ENCODE measurements around the gene PAX2.

DNA sequence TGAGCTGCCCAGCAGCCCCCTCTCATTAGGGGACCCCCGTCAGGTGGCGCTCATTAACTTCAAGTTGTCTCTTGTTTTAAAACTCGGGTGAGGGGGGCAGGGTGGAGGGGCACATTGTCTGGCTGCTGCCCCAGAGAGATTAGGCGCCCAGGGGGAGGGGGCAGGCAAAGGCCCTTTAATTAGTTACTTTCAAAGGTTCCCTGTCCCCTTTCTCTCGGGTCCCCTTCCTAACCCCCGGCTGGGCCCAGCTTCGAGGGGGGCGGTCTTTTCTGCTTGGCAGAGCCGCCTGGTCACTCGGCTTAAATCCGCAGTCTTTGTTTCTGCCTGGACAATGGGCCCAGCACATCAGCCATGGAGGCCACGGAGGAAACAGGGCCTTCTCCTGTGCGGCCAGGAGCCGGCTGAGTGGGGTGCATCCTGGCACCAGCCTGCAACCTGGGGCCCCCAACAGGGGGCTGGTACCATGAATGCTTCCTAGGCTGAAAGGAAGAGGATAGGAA lies 128.5 kb downstream of the PAX2 start:
- TF ChIP-seq, protein P1, sequence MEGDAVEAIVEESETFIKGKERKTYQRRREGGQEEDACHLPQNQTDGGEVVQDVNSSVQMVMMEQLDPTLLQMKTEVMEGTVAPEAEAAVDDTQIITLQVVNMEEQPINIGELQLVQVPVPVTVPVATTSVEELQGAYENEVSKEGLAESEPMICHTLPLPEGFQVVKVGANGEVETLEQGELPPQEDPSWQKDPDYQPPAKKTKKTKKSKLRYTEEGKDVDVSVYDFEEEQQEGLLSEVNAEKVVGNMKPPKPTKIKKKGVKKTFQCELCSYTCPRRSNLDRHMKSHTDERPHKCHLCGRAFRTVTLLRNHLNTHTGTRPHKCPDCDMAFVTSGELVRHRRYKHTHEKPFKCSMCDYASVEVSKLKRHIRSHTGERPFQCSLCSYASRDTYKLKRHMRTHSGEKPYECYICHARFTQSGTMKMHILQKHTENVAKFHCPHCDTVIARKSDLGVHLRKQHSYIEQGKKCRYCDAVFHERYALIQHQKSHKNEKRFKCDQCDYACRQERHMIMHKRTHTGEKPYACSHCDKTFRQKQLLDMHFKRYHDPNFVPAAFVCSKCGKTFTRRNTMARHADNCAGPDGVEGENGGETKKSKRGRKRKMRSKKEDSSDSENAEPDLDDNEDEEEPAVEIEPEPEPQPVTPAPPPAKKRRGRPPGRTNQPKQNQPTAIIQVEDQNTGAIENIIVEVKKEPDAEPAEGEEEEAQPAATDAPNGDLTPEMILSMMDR (IDR thresholded peaks at IDR 0.05) = no peak
- TF ChIP-seq POLR2A (IDR thresholded peaks at IDR 0.05) = no peak
